GM11168 (cell line): ENCODE results near the gene SHROOM3.

ENCODE experiments used
- in situ Hi-C: fragments of 300-500 bp; cut with MboI; formaldehyde crosslinking; loops from one replicate; pipeline ENCODE4 v1.12.0; 2022; ENCODE audit warnings: low sequenced_read_pairs; ENCODE audit not compliant: unreplicated experiment

SHROOM3 gene

GRCh38 chr4:76783836-76784235 is 348.8 kb downstream of the SHROOM3 start:
- in situ Hi-C loops: no loop called here

- in situ Hi-C loops: no loop called here
Observed at GRCh38 chr4:76784237-76784636, 349.2 kb downstream of the SHROOM3 start.

- in situ Hi-C loops: no loop called here
Observed at GRCh38 chr4:76787898-76788297, 352.9 kb downstream of the SHROOM3 start.

GRCh38 chr4:76790377-76790776 is 355.3 kb downstream of the SHROOM3 start:
- in situ Hi-C loops: no loop called here

GRCh38 chr4:76791479-76791878 is 356.4 kb downstream of the SHROOM3 start:
- in situ Hi-C loops: no loop called here

GRCh38 chr4:76792418-76792817 is 357.4 kb downstream of the SHROOM3 start:
- in situ Hi-C loops: no loop called here

GRCh38 chr4:76795243-76795642 is 360.2 kb downstream of the SHROOM3 start:
- in situ Hi-C loops: no loop called here

GRCh38 chr4:76799140-76799539 is 364.1 kb downstream of the SHROOM3 start:
- in situ Hi-C loops: no loop called here

- in situ Hi-C loops: no loop called here
Observed at GRCh38 chr4:76799718-76800117, 364.7 kb downstream of the SHROOM3 start.

GRCh38 chr4:76800902-76801301 is 365.9 kb downstream of the SHROOM3 start:
- in situ Hi-C loops: no loop called here

- in situ Hi-C loops: no loop called here
Observed at GRCh38 chr4:76801621-76802235, 366.7 kb downstream of the SHROOM3 start.

GRCh38 chr4:76802236-76803021 is 367.4 kb downstream of the SHROOM3 start:
- in situ Hi-C loops: no loop called here

- in situ Hi-C loops: no loop called here
Observed at GRCh38 chr4:76803522-76803921, 368.5 kb downstream of the SHROOM3 start.

- in situ Hi-C loops: no loop called here
Observed at GRCh38 chr4:76804096-76804495, 369.1 kb downstream of the SHROOM3 start.

- in situ Hi-C loops: no loop called here
Observed at GRCh38 chr4:76806346-76806745, 371.3 kb downstream of the SHROOM3 start.

GRCh38 chr4:76806757-76807156 is 371.7 kb downstream of the SHROOM3 start:
- in situ Hi-C loops: no loop called here

GRCh38 chr4:76809594-76810305 is 374.7 kb downstream of the SHROOM3 start:
- in situ Hi-C loops: no loop called here

GRCh38 chr4:76811604-76812412 is 376.8 kb downstream of the SHROOM3 start:
- in situ Hi-C loops: no loop called here

GRCh38 chr4:76813070-76813469 is 378.0 kb downstream of the SHROOM3 start:
- in situ Hi-C loops: no loop called here

GRCh38 chr4:76821641-76822040 is 386.6 kb downstream of the SHROOM3 start:
- in situ Hi-C loops: no loop called here
